HCT116 (cell line): ENCODE results near the gene GPX4. TPM values are rescaled to one million over a fixed set of nuclear protein-coding genes. Genes with fewer than 3 reads are reported as not detected.

Source experiments
- ATAC-seq: fragments of 200-7000 bp; cut with Tn5 transposase; 2 replicates; pipeline ENCODE4 v1.9.1; 2020; ENCODE audit warnings: mild to moderate bottlenecking, moderate library complexity
- BruUV-seq: library from RNA; stranded (reverse); fragments of 400-500 nt; replicated peaks from 2 replicates; lab custom pipeline; 2021; lab: Mats Ljungman, UMichigan
- CTCF ChIA-PET: fragments of 300-600 bp; sonication (Branson Sonifier 250); formaldehyde crosslinking; loops from one replicate; lab custom pipeline; 2021; ENCODE audit warnings: antibody characterized with exemption; lab: Charles Lee
- POLR2A ChIA-PET: fragments of 300-600, 350-600 bp; sonication (Branson Sonifier 250); formaldehyde crosslinking; loops from one replicate; lab custom pipeline; 2021; ENCODE audit warnings: antibody characterized with exemption; lab: Charles Lee
- RAD21 ChIA-PET, 2 experiments: fragments of 300-600 bp; sonication (Branson Sonifier 250); formaldehyde crosslinking; loops; one replicate each; lab custom pipeline; 2023; ENCODE audit warnings: low total read pairs in 2 of 2; ENCODE audit not compliant: uncharacterized antibody in 2 of 2, unreplicated experiment in 2 of 2, low non-redundant PET in 1 of 2; lab: Charles Lee
- DNase-seq: peaks from one replicate; pipeline ENCODE4 v3.0.0-alpha.2; 2010; ENCODE audit warnings: low read depth, low spot score
- H2AFZ ChIP-seq: fragments of 200-600 bp; shearing (Covaris generic), sonication (generic); 2 replicates; pipeline ENCODE4 v1.6.1; 2017; ENCODE audit warnings: low read depth, mixed run types, mixed read lengths, antibody characterized with exemption, low read length; ENCODE audit not compliant: poor library complexity, severe bottlenecking
- H3K27ac ChIP-seq: 2 replicates; pipeline ENCODE4 v1.5.1; 2012; ENCODE audit warnings: low read depth, low read length
- H3K27me3 ChIP-seq: fragments of 200-600 bp; sonication (generic); 2 replicates; pipeline ENCODE4 v1.6.1; 2016; ENCODE audit warnings: mixed run types, low read length, mixed read lengths; ENCODE audit not compliant: insufficient read depth
- H3K36me3 ChIP-seq, 2 experiments: fragments of 200-500 bp in 1 of 2; fragments of 200-600 bp in 1 of 2; sonication (Bioruptor generic) in 1 of 2; sonication (generic) in 1 of 2; 2 replicates each; pipeline versions ENCODE4 v1.5.1 to v1.6.1; 2014 to 2016; ENCODE audit warnings: low read length in 2 of 2, inconsistent platforms in 1 of 2, mixed read lengths in 1 of 2, mixed run types in 1 of 2; ENCODE audit not compliant: insufficient read depth in 2 of 2, control insufficient read depth in 1 of 2
- H3K4me1 ChIP-seq, 2 experiments: fragments of 200-600 bp in 1 of 2; sonication (generic) in 1 of 2; 2 replicates each; pipeline versions ENCODE4 v1.5.1 to v1.6.1; 2012 to 2017; ENCODE audit warnings: low read length in 2 of 2, inconsistent platforms in 1 of 2, mild to moderate bottlenecking in 1 of 2, mixed read lengths in 1 of 2, mixed run types in 1 of 2, moderate library complexity in 1 of 2; ENCODE audit not compliant: insufficient read depth in 2 of 2, control insufficient read depth in 1 of 2
- H3K4me2 ChIP-seq: fragments of 200-600 bp; sonication (generic); 2 replicates; pipeline ENCODE4 v1.6.1; 2017; ENCODE audit warnings: mixed run types, low read length, mixed read lengths
- H3K4me3 ChIP-seq, 2 experiments: fragments of 200-600 bp in 1 of 2; sonication (generic) in 1 of 2; replicated peaks in 1 of 2; 2 replicates each; pipeline ENCODE4 v1.5.1; 2011 to 2016; ENCODE audit warnings: low read length in 2 of 2, control low read depth in 1 of 2, low read depth in 1 of 2, mild to moderate bottlenecking in 1 of 2, mixed read lengths in 1 of 2, mixed run types in 1 of 2
- H3K79me2 ChIP-seq: fragments of 200-600 bp; sonication (generic); 2 replicates; pipeline ENCODE4 v1.6.1; 2017; ENCODE audit warnings: mild to moderate bottlenecking, mixed run types, low read length, moderate library complexity, mixed read lengths; ENCODE audit not compliant: insufficient read depth
- H3K9ac ChIP-seq: fragments of 200-600 bp; sonication (generic); 2 replicates; pipeline ENCODE4 v1.6.1; 2016; ENCODE audit warnings: low read length, mixed read lengths
- H3K9me2 ChIP-seq: fragments of 200-600 bp; sonication (generic), shearing (Covaris generic); 2 replicates; pipeline ENCODE4 v1.6.1; 2017; ENCODE audit warnings: mixed run types, mild to moderate bottlenecking, moderate library complexity; ENCODE audit not compliant: insufficient read depth
- H3K9me3 ChIP-seq, 2 experiments: fragments of 200-500 bp in 1 of 2; fragments of 200-600 bp in 1 of 2; sonication (Bioruptor generic) in 1 of 2; sonication (generic) in 1 of 2; 2 replicates each; pipeline ENCODE4 v1.6.1; 2014 to 2017; ENCODE audit warnings: low read length in 2 of 2, mixed read lengths in 2 of 2, inconsistent platforms in 1 of 2, low read depth in 1 of 2, mild to moderate bottlenecking in 1 of 2, mixed run types in 1 of 2, moderate library complexity in 1 of 2; ENCODE audit not compliant: control insufficient read depth in 1 of 2, insufficient read depth in 1 of 2
- H4K20me1 ChIP-seq: fragments of 200-600 bp; sonication (generic), shearing (Covaris generic); 2 replicates; pipeline ENCODE4 v1.6.1; 2017; ENCODE audit warnings: mixed run types, mild to moderate bottlenecking, moderate library complexity; ENCODE audit not compliant: insufficient read depth
- ATF3 ChIP-seq: IDR thresholded peaks from 2 replicates; pipeline ENCODE4 v1.6.1; 2012
- EZH2 ChIP-seq: fragments of 200-600 bp; sonication (generic); IDR thresholded peaks from 2 replicates; pipeline ENCODE4 v1.6.1; 2017; ENCODE audit warnings: antibody characterized with exemption, mixed run types
- EZH2phosphoT487 ChIP-seq: fragments of 200-600 bp; IDR thresholded peaks from 2 replicates; pipeline ENCODE4 v1.6.1; 2018; ENCODE audit warnings: antibody characterized with exemption, borderline replicate concordance
- FOSL1 ChIP-seq: IDR thresholded peaks from 2 replicates; pipeline ENCODE4 v1.6.1; 2012; ENCODE audit warnings: low read depth
- POLR2A ChIP-seq: IDR thresholded peaks from 2 replicates; pipeline ENCODE4 v1.7.0; 2011; ENCODE audit warnings: borderline replicate concordance; ENCODE audit not compliant: insufficient read depth, insufficient read length; ENCODE audit errors: extremely low read depth
- RAD21 ChIP-seq: IDR thresholded peaks from 2 replicates; pipeline ENCODE4 v1.6.1; 2012; ENCODE audit warnings: low read depth, mild to moderate bottlenecking
- ZBTB33 ChIP-seq: IDR thresholded peaks from 2 replicates; pipeline ENCODE4 v1.6.1; 2011; ENCODE audit warnings: mild to moderate bottlenecking, low read length, moderate library complexity; ENCODE audit not compliant: insufficient replicate concordance; ENCODE audit errors: extremely low read depth
- ZNF274 ChIP-seq: fragments of 200-500 bp; sonication (Bioruptor generic); IDR thresholded peaks from 2 replicates; pipeline ENCODE4 v1.6.1; 2014; ENCODE audit warnings: mild to moderate bottlenecking, low read depth, low read length, inconsistent platforms
- intact Hi-C: fragments of 100-400 bp; cut with micrococcal nuclease; formaldehyde crosslinking; loops from 2 replicates; pipeline ENCODE4 v1.10.0; 2022
- total RNA-seq: library from RNA; stranded (reverse); gene quantifications from one replicate; pipeline ENCODE4 v1.2.1, GENCODE V29; 2021; ENCODE audit not compliant: unreplicated experiment

GPX4 gene
- total RNA-seq, 1 experiment from 2014 or later, result 481 TPM

- Histone ChIP-seq H3K9me2 (no peaks in the 10 kb centered on the region), H3K36me3 (peaks cover 2 to 10% of the 10 kb centered on the region in 2 experiments; a peak in 2 of 4 replicates), H3K27me3 (no peaks in the 10 kb centered on the region), H3K27ac (no peak overlapping the region), H4K20me1 (no peaks in the 10 kb centered on the region), H3K9me3 (no peaks in the 10 kb centered on the region)
- intact Hi-C loops, result no loop called here
- DNase-seq, result no peak
- no peak for TF ChIP-seq ZBTB33
- no peak for TF ChIP-seq EZH2
- no peak for TF ChIP-seq EZH2phosphoT487
- TF ChIP-seq ZNF274, result no peak
- TF ChIP-seq RAD21, result no peak
- TF ChIP-seq POLR2A, result no peak
- TF ChIP-seq FOSL1, result no peak
- TF ChIP-seq ATF3, result no peak
- TF ChIP-seq, all 23 proteins: peak for 0
- POLR2A ChIA-PET, result no interaction called here
- CTCF ChIA-PET, result no interaction called here
- no peak for ATAC-seq
- no peak overlapping the region for H3K9ac ChIP-seq
- no peaks in the 10 kb centered on the region for H3K4me1 ChIP-seq
- no peak overlapping the region for H3K4me3 ChIP-seq
- no TSS peak for BruUV-seq
- peaks cover 5% of the 10 kb centered on the region; the same call in 1 of the 2 replicates for H3K79me2 ChIP-seq
- H2AFZ ChIP-seq, result no peak overlapping the region
- RAD21 ChIA-PET, result no interaction called here
- no peak overlapping the region for H3K4me2 ChIP-seq
Measured at GRCh38 chr19:1146412-1146699, 42.6 kb downstream of the GPX4 start.
